Neural cell (in vitro differentiated cells): ENCODE results near the gene SH3D19. TPM values are rescaled to one million over a fixed set of nuclear protein-coding genes. Genes with fewer than 3 reads are reported as not detected.

ENCODE experiments used
- H2AFZ ChIP-seq: fragments of 200-600, 300-800 bp; sonication (generic), shearing (Covaris generic); 2 replicates; pipeline ENCODE4 v1.6.0; 2014; ENCODE audit warnings: low read depth, mild to moderate bottlenecking, antibody characterized with exemption, low read length, moderate library complexity
- H3F3A ChIP-seq: fragments of 200-600 bp; shearing (Covaris generic); 2 replicates; pipeline ENCODE4 v1.6.1; 2016; ENCODE audit warnings: mild to moderate bottlenecking, moderate library complexity, mixed read lengths, antibody characterized with exemption, low read length; ENCODE audit not compliant: insufficient read depth, poor library complexity, severe bottlenecking
- H3K27ac ChIP-seq: fragments of 200-600, 300-800 bp; sonication (generic), shearing (Covaris generic); 2 replicates; pipeline ENCODE4 v1.5.1; 2014; ENCODE audit warnings: mild to moderate bottlenecking, low read length, moderate library complexity
- H3K27me3 ChIP-seq: fragments of 300-800, 200-600 bp; sonication (generic), shearing (Covaris generic); 2 replicates; pipeline ENCODE4 v1.6.0; 2014; ENCODE audit warnings: mild to moderate bottlenecking, low read depth, low read length, moderate library complexity; ENCODE audit not compliant: insufficient read depth
- H3K36me3 ChIP-seq: fragments of 300-800, 200-600 bp; sonication (generic), shearing (Covaris generic); 2 replicates; pipeline ENCODE4 v1.5.1; 2014; ENCODE audit warnings: mild to moderate bottlenecking, antibody characterized with exemption, low read length, moderate library complexity; ENCODE audit not compliant: insufficient read depth
- H3K4me2 ChIP-seq: fragments of 300-800, 200-600 bp; sonication (generic), shearing (Covaris generic); 2 replicates; pipeline ENCODE4 v1.6.0; 2014; ENCODE audit warnings: mild to moderate bottlenecking, low read length
- H3K4me3 ChIP-seq: fragments of 300-800, 200-600 bp; sonication (generic), shearing (Covaris generic); 2 replicates; pipeline ENCODE4 v1.5.1; 2014; ENCODE audit warnings: mild to moderate bottlenecking, low read length, moderate library complexity
- H3K79me2 ChIP-seq: fragments of 200-600 bp; shearing (Covaris generic); replicated peaks from 2 replicates; pipeline ENCODE4 v1.6.0; 2014; ENCODE audit warnings: mild to moderate bottlenecking, low read length, moderate library complexity; ENCODE audit not compliant: insufficient read depth
- H3K9ac ChIP-seq: fragments of 300-800, 200-600 bp; sonication (generic), shearing (Covaris generic); 2 replicates; pipeline ENCODE4 v1.6.1; 2016; ENCODE audit warnings: mild to moderate bottlenecking, low read length, mixed read lengths
- H3K9me2 ChIP-seq: fragments of 200-600 bp; shearing (Covaris generic); 2 replicates; pipeline ENCODE4 v1.6.1; 2016; ENCODE audit warnings: mild to moderate bottlenecking, low read length, mixed read lengths; ENCODE audit not compliant: insufficient read depth
- H3K9me3 ChIP-seq: fragments of 200-600, 300-800 bp; sonication (generic), shearing (Covaris generic); 2 replicates; pipeline ENCODE4 v1.6.1; 2016; ENCODE audit warnings: mild to moderate bottlenecking, mixed run types, low read length, moderate library complexity, mixed read lengths
- H4K20me1 ChIP-seq: fragments of 200-600 bp; shearing (Covaris generic); 2 replicates; pipeline ENCODE4 v1.6.1; 2016; ENCODE audit warnings: mild to moderate bottlenecking, mixed run types; ENCODE audit not compliant: insufficient read depth
- CTCF ChIP-seq: fragments of 450-650 bp; IDR thresholded peaks from 2 replicates; pipeline ENCODE4 v1.5.1; 2014; ENCODE audit warnings: antibody characterized with exemption, mild to moderate bottlenecking, moderate library complexity; ENCODE audit not compliant: poor library complexity, severe bottlenecking
- EP300 ChIP-seq: fragments of 450-650 bp; conservative IDR thresholded peaks from 2 replicates; pipeline ENCODE4 v1.6.1; 2014; ENCODE audit warnings: antibody characterized with exemption, mild to moderate bottlenecking, moderate library complexity; ENCODE audit not compliant: poor library complexity, severe bottlenecking
- EZH2 ChIP-seq: fragments of 200-600, 300-800 bp; shearing (Covaris generic), sonication (generic); IDR thresholded peaks from 2 replicates; pipeline ENCODE4 v1.6.1; 2014; ENCODE audit warnings: antibody characterized with exemption, low read length, borderline replicate concordance, mild to moderate bottlenecking; ENCODE audit not compliant: insufficient read depth, poor library complexity, severe bottlenecking
- MXI1 ChIP-seq: fragments of 450-650 bp; conservative IDR thresholded peaks from 2 replicates; pipeline ENCODE4 v1.6.1; 2014; ENCODE audit warnings: antibody characterized with exemption, mild to moderate bottlenecking; ENCODE audit not compliant: poor library complexity, severe bottlenecking
- POLR2AphosphoS5 ChIP-seq: IDR thresholded peaks from 2 replicates; pipeline ENCODE4 v1.6.1; 2012
- RAD21 ChIP-seq: fragments of 450-650 bp; conservative IDR thresholded peaks from 2 replicates; pipeline ENCODE4 v1.6.1; 2014; ENCODE audit warnings: antibody characterized with exemption, mild to moderate bottlenecking, moderate library complexity
- REST ChIP-seq: IDR thresholded peaks from 2 replicates; pipeline ENCODE4 v1.6.1; 2012; ENCODE audit warnings: borderline replicate concordance
- SMC3 ChIP-seq: fragments of 450-650 bp; conservative IDR thresholded peaks from 2 replicates; pipeline ENCODE4 v1.6.1; 2014; ENCODE audit warnings: antibody characterized with exemption, mild to moderate bottlenecking, moderate library complexity; ENCODE audit not compliant: poor library complexity
- TAF1 ChIP-seq: IDR thresholded peaks from 2 replicates; pipeline ENCODE4 v1.6.1; 2012; ENCODE audit warnings: low read depth
- polyA plus RNA-seq: library from polyadenylated mRNA; depleted of rRNA; stranded (reverse); fragments of >200 nt; gene quantifications from 2 replicates; pipeline ENCODE4 v1.2.3, GENCODE V29; 2014

SH3D19 gene
- polyA plus RNA-seq, 1 donor from 2014 or later: 0.46 TPM

GRCh38 chr4:151297170-151297569 is 28.2 kb downstream of the SH3D19 start:
- no peaks in the 10 kb centered on the region for H3K27me3 ChIP-seq
- H3K79me2 ChIP-seq: no peaks in the 10 kb centered on the region
- H3K4me3 ChIP-seq: no peak overlapping the region
- H2AFZ ChIP-seq: no peak overlapping the region
- H4K20me1 ChIP-seq: no peaks in the 10 kb centered on the region
- no peak for TF ChIP-seq SMC3
- no peak for TF ChIP-seq MXI1
- no peak for TF ChIP-seq EZH2
- no peaks in the 10 kb centered on the region for H3K9me2 ChIP-seq
- H3K27ac ChIP-seq: no peak overlapping the region
- H3K4me2 ChIP-seq: no peak overlapping the region
- no peak overlapping the region for H3K9ac ChIP-seq
- no peaks in the 10 kb centered on the region for H3K9me3 ChIP-seq
- no peaks in the 10 kb centered on the region for H3K36me3 ChIP-seq
- H3F3A ChIP-seq: no peaks in the 10 kb centered on the region

GRCh38 chr4:151296227-151296626 is 29.2 kb downstream of the SH3D19 start:
- no peaks in the 10 kb centered on the region for H3K9me2 ChIP-seq
- no peaks in the 10 kb centered on the region for H3K9me3 ChIP-seq
- H3K79me2 ChIP-seq: no peaks in the 10 kb centered on the region
- H3K27ac ChIP-seq: no peak overlapping the region
- no peaks in the 10 kb centered on the region for H3K36me3 ChIP-seq
- H3K27me3 ChIP-seq: no peaks in the 10 kb centered on the region
- no peaks in the 10 kb centered on the region for H3F3A ChIP-seq
- no peak overlapping the region for H2AFZ ChIP-seq
- TF ChIP-seq EZH2: no peak
- TF ChIP-seq TAF1: no peak
- TF ChIP-seq CTCF: no peak
- no peak for TF ChIP-seq SMC3
- no peak overlapping the region for H3K4me2 ChIP-seq
- no peak overlapping the region for H3K4me3 ChIP-seq
- no peak overlapping the region for H3K9ac ChIP-seq
- H4K20me1 ChIP-seq: no peaks in the 10 kb centered on the region

- Histone ChIP-seq H3K27ac (no peak overlapping the region), H3K9me2 (no peaks in the 10 kb centered on the region), H3K4me2 (no peak overlapping the region), H2AFZ (no peak overlapping the region), H4K20me1 (no peaks in the 10 kb centered on the region), H3K36me3 (no peaks in the 10 kb centered on the region), H3K79me2 (no peaks in the 10 kb centered on the region), H3K9me3 (no peaks in the 10 kb centered on the region), H3K9ac (no peak overlapping the region), H3F3A (no peaks in the 10 kb centered on the region), H3K4me3 (no peak overlapping the region), H3K27me3 (no peaks in the 10 kb centered on the region)
- TF ChIP-seq TAF1 (no peak), POLR2AphosphoS5 (no peak)
Measured at GRCh38 chr4:151294833-151295496, 30.4 kb downstream of the SH3D19 start.

- Histone ChIP-seq H3K79me2 (no peaks in the 10 kb centered on the region), H3F3A (no peaks in the 10 kb centered on the region), H3K36me3 (no peaks in the 10 kb centered on the region), H3K4me2 (no peak overlapping the region), H3K9me3 (no peaks in the 10 kb centered on the region), H3K9me2 (no peaks in the 10 kb centered on the region), H3K27ac (no peak overlapping the region), H3K9ac (no peak overlapping the region), H3K4me3 (no peak overlapping the region), H2AFZ (no peak overlapping the region), H3K27me3 (no peaks in the 10 kb centered on the region), H4K20me1 (no peaks in the 10 kb centered on the region)
- TF ChIP-seq POLR2AphosphoS5 (no peak), TAF1 (no peak), MXI1 (no peak), SMC3 (no peak), REST (no peak), RAD21 (no peak), EP300 (no peak), CTCF (no peak), EZH2 (no peak)
Measured at GRCh38 chr4:151292038-151292437, 33.4 kb downstream of the SH3D19 start.
